Esophagus muscularis mucosa (tissue), 4 donors: Measurements from ENCODE around the gene AMFR.

ENCODE experiments used
- CTCF ChIP-seq, 3 experiments: fragments of 200-600 bp in 2 of 3; fragments of 450-650 bp in 1 of 3; sonication (generic) in 2 of 3; IDR thresholded peaks; one replicate each; pipeline ENCODE4 v1.5.1; 2017 to 2019; ENCODE audit warnings: antibody characterized with exemption in 3 of 3, mild to moderate bottlenecking in 2 of 3, moderate library complexity in 1 of 3
- EP300 ChIP-seq: sonication (generic); formaldehyde crosslinking; IDR thresholded peaks from one replicate; pipeline ENCODE4 v1.6.1; 2017; ENCODE audit warnings: antibody characterized with exemption
- POLR2A ChIP-seq: fragments of 450-650 bp; IDR thresholded peaks from one replicate; pipeline ENCODE4 v1.6.1; 2017; ENCODE audit warnings: antibody characterized with exemption, moderate library complexity, mild to moderate bottlenecking, low read depth

GRCh38 chr16:56422896-56423441, 2.4 kb downstream of the AMFR start:
- no peak for TF ChIP-seq CTCF (IDR thresholded peaks at IDR 0.05)
- TF ChIP-seq POLR2A, result no peak
- no peak for TF ChIP-seq EP300
